ENCODE data around the gene SYCE3. TPM values are rescaled to one million over a fixed set of nuclear protein-coding genes. Genes with fewer than 3 reads are reported as not detected.

Gene SYCE3
- total and polyA plus RNA-seq, 9 of the 15 experiments (the other 6 are each of a cell fraction or from before 2014, with no cell fraction given), result 0.56 TPM; not detected in 8

DNA sequence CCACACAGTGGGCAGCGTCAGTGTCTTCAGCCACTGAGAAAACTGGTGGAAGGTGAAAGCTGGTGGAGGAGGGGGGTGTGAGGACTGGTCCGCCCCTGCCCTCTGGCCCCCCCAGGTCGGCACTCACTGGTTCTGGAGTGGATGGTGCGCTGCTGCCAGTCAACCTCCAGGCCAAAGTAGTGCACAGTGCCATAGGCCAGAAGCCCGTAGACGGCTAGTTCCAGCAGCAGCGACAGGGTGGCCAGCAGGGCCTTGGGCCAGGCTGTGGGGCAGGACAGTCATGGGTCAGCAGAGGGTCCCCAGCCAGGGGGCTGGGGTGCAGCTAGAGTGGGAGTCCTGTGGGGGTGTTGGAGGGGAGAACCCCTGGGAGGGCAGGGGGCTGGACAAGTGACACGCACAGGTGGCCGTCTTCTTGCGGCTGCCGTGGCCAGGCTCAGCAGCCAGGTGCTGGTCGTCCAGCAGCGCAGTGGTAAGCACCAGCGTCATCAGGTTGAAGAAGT, 57.4 kb downstream of the SYCE3 start:
- 0 out of 2 replicates have a peak, but pooled peaks cover 1% of the 10 kb centered on the region for H3K9me3 ChIP-seq (replicated peaks; ENCODE audit: control insufficient read depth, insufficient read depth, low read depth, low read length)
- in situ Hi-C loops (cut with MboI), result no loop called here
- CTCF ChIA-PET (ENCODE audit: low intra/inter-chr PET ratio), result no interaction called here
- no peaks in the 10 kb centered on the region for H3K9me1 ChIP-seq (ENCODE audit: control insufficient read depth, insufficient read depth, low read length)
- H3K4me1 ChIP-seq (replicated peaks in 1 of 2; ENCODE audit: control insufficient read depth in 2 of 2, insufficient read depth in 2 of 2, low read length in 2 of 2), result peaks cover 0 to 27% of the 10 kb centered on the region in 2 experiments; a peak in 3 of 5 replicates
- ATAC-seq, result no peak
- no TSS peak for BruUV-seq (replicated peaks)
- TF ChIP-seq XRCC4 (IDR thresholded peaks at IDR 0.05; ENCODE audit: extremely low read depth, insufficient read depth, insufficient read length) (no peak), DMBX1 (CRISPR knock-in tag; IDR thresholded peaks at IDR 0.05; ENCODE audit: borderline replicate concordance) (no peak)
- TF ChIP-seq, protein P1, sequence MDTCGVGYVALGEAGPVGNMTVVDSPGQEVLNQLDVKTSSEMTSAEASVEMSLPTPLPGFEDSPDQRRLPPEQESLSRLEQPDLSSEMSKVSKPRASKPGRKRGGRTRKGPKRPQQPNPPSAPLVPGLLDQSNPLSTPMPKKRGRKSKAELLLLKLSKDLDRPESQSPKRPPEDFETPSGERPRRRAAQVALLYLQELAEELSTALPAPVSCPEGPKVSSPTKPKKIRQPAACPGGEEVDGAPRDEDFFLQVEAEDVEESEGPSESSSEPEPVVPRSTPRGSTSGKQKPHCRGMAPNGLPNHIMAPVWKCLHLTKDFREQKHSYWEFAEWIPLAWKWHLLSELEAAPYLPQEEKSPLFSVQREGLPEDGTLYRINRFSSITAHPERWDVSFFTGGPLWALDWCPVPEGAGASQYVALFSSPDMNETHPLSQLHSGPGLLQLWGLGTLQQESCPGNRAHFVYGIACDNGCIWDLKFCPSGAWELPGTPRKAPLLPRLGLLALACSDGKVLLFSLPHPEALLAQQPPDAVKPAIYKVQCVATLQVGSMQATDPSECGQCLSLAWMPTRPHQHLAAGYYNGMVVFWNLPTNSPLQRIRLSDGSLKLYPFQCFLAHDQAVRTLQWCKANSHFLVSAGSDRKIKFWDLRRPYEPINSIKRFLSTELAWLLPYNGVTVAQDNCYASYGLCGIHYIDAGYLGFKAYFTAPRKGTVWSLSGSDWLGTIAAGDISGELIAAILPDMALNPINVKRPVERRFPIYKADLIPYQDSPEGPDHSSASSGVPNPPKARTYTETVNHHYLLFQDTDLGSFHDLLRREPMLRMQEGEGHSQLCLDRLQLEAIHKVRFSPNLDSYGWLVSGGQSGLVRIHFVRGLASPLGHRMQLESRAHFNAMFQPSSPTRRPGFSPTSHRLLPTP (IDR thresholded peaks at IDR 0.05; ENCODE audit: borderline replicate concordance, extremely low read depth, insufficient read length), result no peak
- H3K4me3 ChIP-seq, result no peak overlapping the region
- H3K36me3 ChIP-seq (ENCODE audit: control insufficient read depth, insufficient read depth, low read length), result peaks cover 24% of the 10 kb centered on the region; the same call in 1 of the 3 replicates
- WGBS (ENCODE audit: insufficient coverage, low coverage, missing lambda C conversion rate), result 100% methylated on average over 6 of the region's 14 CpGs
- H4K20me1 ChIP-seq (replicated peaks; ENCODE audit: control insufficient read depth, insufficient read depth, low read length), result no peaks in the 10 kb centered on the region
- POLR2A ChIA-PET, result interaction anchor here (1.3 kb wide), 1 partner anchor 8 kb away, joined by 4 read pairs; no protein-coding TSS in a partner anchor
- no peak for DNase-seq (ENCODE audit: extremely low read depth in 1 of 4, low spot score in 3 of 4)
- intact Hi-C loops (cut with micrococcal nuclease), result no loop called here
- H3K79me2 ChIP-seq (ENCODE audit: control insufficient read depth, insufficient read depth, low read length), result peaks cover 31% of the 10 kb centered on the region
- no peak for FAIRE-seq
- H3K27ac ChIP-seq (ENCODE audit: extremely low read depth, low read depth, low read length), result no peak overlapping the region
- H3K27me3 ChIP-seq (ENCODE audit: control insufficient read depth in 2 of 2, insufficient read depth in 2 of 2, low read length in 2 of 2), result no peaks in the 10 kb centered on the region
- no peak overlapping the region for H3K9ac ChIP-seq (ENCODE audit: insufficient read depth in 1 of 2, low read depth in 2 of 2, low read length in 2 of 2)
- no peak overlapping the region for H2AFZ ChIP-seq (ENCODE audit: low read depth, low read length)
- H3K4me2 ChIP-seq (ENCODE audit: insufficient read depth, low read length), result no peak overlapping the region

Measured in K562 (cell line).